ENCODE measurements around the gene TWIST2. TPM values are rescaled to one million over a fixed set of nuclear protein-coding genes. Genes with fewer than 3 reads are reported as not detected.

Gene TWIST2
- total and polyA plus RNA-seq, 4 donors: 2.2 to 9.1 (median 4.3) TPM

GRCh38 chr2:238920601-238921001, 72.7 kb downstream of the TWIST2 start:
- no peaks in the 10 kb centered on the region for H3K36me3 ChIP-seq (ENCODE audit: control insufficient read depth, insufficient read depth, low read length)
- no peak overlapping the region for H3K4me3 ChIP-seq (ENCODE audit: low read depth, low read length)
- H3K4me1 ChIP-seq (ENCODE audit: control insufficient read depth, insufficient read depth, low read length): peaks cover 11% of the 10 kb centered on the region
- H3K9me3 ChIP-seq (ENCODE audit: control insufficient read depth, insufficient read depth, low read length): no peaks in the 10 kb centered on the region
- H3K27me3 ChIP-seq (ENCODE audit: control insufficient read depth, insufficient read depth, low read length): no peaks in the 10 kb centered on the region
- H3K27ac ChIP-seq (ENCODE audit: low read depth, low read length): no peak overlapping the region
- WGBS (ENCODE audit: insufficient coverage): 94% methylated on average over 4 of the region's 4 CpGs
- no peak for DNase-seq (ENCODE audit: low read depth in 4 of 6, low spot score in 6 of 6)

DNA sequence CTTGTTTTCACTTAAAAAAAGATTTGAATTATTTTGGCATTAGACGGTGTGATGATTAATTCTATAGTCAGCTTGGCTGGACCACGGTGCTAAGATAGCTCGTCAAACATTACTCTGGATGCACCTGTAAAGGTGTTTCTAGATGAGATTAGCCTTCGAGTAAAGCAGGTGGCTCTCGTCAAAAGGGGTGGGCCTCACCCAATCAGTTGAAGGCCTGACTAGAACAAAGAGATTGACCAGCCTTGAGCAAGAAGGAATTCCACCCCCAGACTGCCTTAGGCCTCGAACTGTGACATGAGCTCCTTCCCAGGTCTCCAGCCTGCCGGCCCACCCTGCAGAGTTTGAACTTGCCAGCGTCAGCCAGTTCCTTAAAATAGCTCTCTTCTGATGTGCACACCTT, 73.4 kb downstream of the TWIST2 start:
- Histone ChIP-seq H3K4me1 (ENCODE audit: control insufficient read depth, insufficient read depth, low read length) (peaks cover 17% of the 10 kb centered on the region), H3K27me3 (ENCODE audit: control insufficient read depth, insufficient read depth, low read length) (no peaks in the 10 kb centered on the region), H3K36me3 (ENCODE audit: control insufficient read depth, insufficient read depth, low read length) (no peaks in the 10 kb centered on the region), H3K9me3 (ENCODE audit: control insufficient read depth, insufficient read depth, low read length) (no peaks in the 10 kb centered on the region), H3K4me3 (ENCODE audit: low read depth, low read length) (no peak overlapping the region), H3K27ac (ENCODE audit: low read depth, low read length) (no peak overlapping the region)
- no peak for DNase-seq (ENCODE audit: low read depth in 4 of 6, low spot score in 6 of 6)
- WGBS (ENCODE audit: insufficient coverage): 92% methylated on average over 8 of the region's 8 CpGs

DNA sequence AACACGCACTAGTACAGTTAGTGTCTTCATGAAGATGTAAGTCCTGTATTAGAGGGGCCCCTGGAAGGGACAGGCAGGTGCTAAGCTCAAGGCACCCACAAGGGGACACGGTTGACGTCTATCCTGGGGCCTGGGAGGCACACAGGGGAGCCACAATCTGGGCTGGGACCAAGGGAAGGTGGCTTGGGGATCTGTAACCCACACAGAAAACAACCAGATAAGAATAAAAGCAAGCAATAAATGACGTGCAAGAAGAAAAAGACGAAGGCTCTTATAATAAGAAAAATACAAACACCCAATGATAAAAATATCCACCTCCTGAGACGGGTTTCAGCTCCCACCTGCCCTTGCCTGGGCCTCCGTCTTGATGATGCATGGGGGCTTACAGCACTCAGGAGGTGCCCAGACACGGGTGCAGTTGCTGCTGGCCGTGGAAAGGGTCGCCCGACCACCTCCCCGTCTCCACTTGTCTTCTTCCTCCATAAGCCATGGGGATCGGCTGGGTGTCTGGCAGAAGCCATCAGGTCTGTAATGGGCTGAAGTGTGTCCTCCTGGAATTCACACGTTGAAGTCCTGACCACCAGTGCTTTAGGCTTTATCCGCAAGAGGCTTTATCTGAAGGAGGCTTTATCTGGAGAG, 73.9 kb downstream of the TWIST2 start:
- 85% methylated on average over 13 of the region's 15 CpGs for whole genome bisulfite sequencing (ENCODE audit: insufficient coverage)
- H3K4me3 ChIP-seq (ENCODE audit: low read depth, low read length): no peak overlapping the region
- no peaks in the 10 kb centered on the region for H3K9me3 ChIP-seq (ENCODE audit: control insufficient read depth, insufficient read depth, low read length)
- no peaks in the 10 kb centered on the region for H3K36me3 ChIP-seq (ENCODE audit: control insufficient read depth, insufficient read depth, low read length)
- H3K27me3 ChIP-seq (ENCODE audit: control insufficient read depth, insufficient read depth, low read length): no peaks in the 10 kb centered on the region
- H3K27ac ChIP-seq (ENCODE audit: low read depth, low read length): no peak overlapping the region
- DNase-seq (ENCODE audit: low read depth in 4 of 6, low spot score in 6 of 6): no peak
- H3K4me1 ChIP-seq (ENCODE audit: control insufficient read depth, insufficient read depth, low read length): peaks cover 21% of the 10 kb centered on the region

GRCh38 chr2:238922435-238922834, 74.5 kb downstream of the TWIST2 start:
- 53% methylated on average over 8 of the region's 9 CpGs for WGBS (ENCODE audit: insufficient coverage)
- H3K27me3 ChIP-seq (ENCODE audit: control insufficient read depth, insufficient read depth, low read length): no peaks in the 10 kb centered on the region
- no peaks in the 10 kb centered on the region for H3K36me3 ChIP-seq (ENCODE audit: control insufficient read depth, insufficient read depth, low read length)

DNA sequence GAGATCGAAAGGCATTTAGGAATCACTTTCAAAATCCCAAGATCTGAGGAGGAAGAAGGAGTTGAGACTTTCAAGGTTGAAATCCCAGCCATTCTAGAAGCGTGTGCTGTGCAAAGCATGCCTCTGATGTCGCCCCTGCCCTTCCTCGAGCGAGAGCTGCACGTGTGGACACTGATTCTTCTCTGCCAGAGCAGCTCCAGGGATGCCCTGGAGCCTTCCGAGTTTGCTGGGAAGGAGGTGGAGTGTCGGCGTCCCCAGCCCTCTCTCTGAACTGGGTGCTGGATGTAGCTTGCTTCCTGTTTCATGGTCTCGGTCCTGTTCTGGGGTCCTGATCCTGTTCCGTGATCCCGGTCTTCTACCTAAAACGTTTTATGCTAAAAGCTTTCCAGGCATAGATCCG, 76.1 kb downstream of the TWIST2 start:
- Histone ChIP-seq H3K4me1 (ENCODE audit: control insufficient read depth, insufficient read depth, low read length) (peaks cover 21% of the 10 kb centered on the region), H3K27me3 (ENCODE audit: control insufficient read depth, insufficient read depth, low read length) (no peaks in the 10 kb centered on the region), H3K27ac (ENCODE audit: low read depth, low read length) (no peak overlapping the region), H3K9me3 (ENCODE audit: control insufficient read depth, insufficient read depth, low read length) (no peaks in the 10 kb centered on the region), H3K4me3 (ENCODE audit: low read depth, low read length) (no peak overlapping the region), H3K36me3 (ENCODE audit: control insufficient read depth, insufficient read depth, low read length) (no peaks in the 10 kb centered on the region)
- 82% methylated on average over 13 of the region's 14 CpGs for WGBS (ENCODE audit: insufficient coverage)
- no peak for DNase-seq (ENCODE audit: low read depth in 4 of 6, low spot score in 6 of 6)

More at GRCh38 chr2:238922435-238922834, 74.5 kb downstream of the TWIST2 start:
- no peaks in the 10 kb centered on the region for H3K9me3 ChIP-seq (ENCODE audit: control insufficient read depth, insufficient read depth, low read length)
- H3K4me1 ChIP-seq (ENCODE audit: control insufficient read depth, insufficient read depth, low read length): peaks cover 21% of the 10 kb centered on the region
- H3K4me3 ChIP-seq (ENCODE audit: low read depth, low read length): no peak overlapping the region
- H3K27ac ChIP-seq (ENCODE audit: low read depth, low read length): no peak overlapping the region
- no peak for DNase-seq (ENCODE audit: low read depth in 4 of 6, low spot score in 6 of 6)

DNA sequence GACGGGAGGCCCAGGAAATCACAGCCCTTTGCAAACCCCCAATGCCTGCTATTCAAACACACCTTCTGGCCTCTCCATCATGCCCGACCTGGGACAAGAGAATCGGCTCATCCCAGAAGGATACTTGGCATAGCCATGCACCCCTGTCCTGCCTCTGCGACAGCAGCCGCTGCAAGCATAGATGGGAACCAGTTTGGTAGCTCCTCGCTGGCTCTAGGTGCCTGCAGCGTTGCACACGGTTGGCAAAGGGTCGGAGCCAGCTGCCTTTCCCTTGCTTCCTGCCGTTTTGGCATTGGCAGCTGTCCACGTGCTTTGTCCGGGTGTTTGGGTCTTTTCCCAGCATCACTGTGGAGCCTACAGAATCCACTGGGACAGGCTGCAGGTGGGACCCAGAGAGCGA, 76.9 kb downstream of the TWIST2 start:
- DNase-seq (ENCODE audit: low read depth in 4 of 6, low spot score in 6 of 6): peak in 3 of 6 donors; percentile 25 to 74 (median 63)
- WGBS (ENCODE audit: insufficient coverage): 49% methylated on average over 13 of the region's 13 CpGs
- H3K27me3 ChIP-seq (ENCODE audit: control insufficient read depth, insufficient read depth, low read length): no peaks in the 10 kb centered on the region
- H3K36me3 ChIP-seq (ENCODE audit: control insufficient read depth, insufficient read depth, low read length): no peaks in the 10 kb centered on the region
- H3K9me3 ChIP-seq (ENCODE audit: control insufficient read depth, insufficient read depth, low read length): no peaks in the 10 kb centered on the region
- no peak overlapping the region for H3K4me3 ChIP-seq (ENCODE audit: low read depth, low read length)
- H3K4me1 ChIP-seq (ENCODE audit: control insufficient read depth, insufficient read depth, low read length): peaks cover 26% of the 10 kb centered on the region
- H3K27ac ChIP-seq (ENCODE audit: low read depth, low read length): no peak overlapping the region

DNA sequence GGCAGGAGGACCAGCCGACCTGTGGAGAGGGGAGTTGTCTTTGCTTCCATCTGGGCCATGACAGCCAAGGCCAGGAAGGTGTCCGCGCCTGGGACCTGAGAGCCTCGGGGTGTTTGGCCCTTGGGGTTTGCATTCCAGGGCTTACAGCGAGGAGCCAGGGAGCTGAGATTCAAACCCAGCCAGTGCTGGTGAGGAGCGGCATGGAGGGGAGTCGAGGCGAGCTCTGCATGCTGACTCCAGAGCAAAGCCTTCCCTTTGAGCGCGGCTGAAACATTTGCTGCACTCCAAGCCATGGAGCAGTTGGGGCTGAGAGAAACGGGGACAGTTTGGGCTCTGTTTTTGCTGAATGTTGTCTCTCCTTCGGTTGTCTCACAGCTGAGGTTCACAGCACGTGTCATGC, 77.4 kb downstream of the TWIST2 start:
- H3K36me3 ChIP-seq (ENCODE audit: control insufficient read depth, insufficient read depth, low read length): no peaks in the 10 kb centered on the region
- 69% methylated on average over 12 of the region's 13 CpGs for WGBS (ENCODE audit: insufficient coverage)

GRCh38 chr2:238925816-238926521, 78.1 kb downstream of the TWIST2 start:
- H3K9me3 ChIP-seq (ENCODE audit: control insufficient read depth, insufficient read depth, low read length): no peaks in the 10 kb centered on the region
- peaks cover 29% of the 10 kb centered on the region for H3K4me1 ChIP-seq (ENCODE audit: control insufficient read depth, insufficient read depth, low read length)
- no peak overlapping the region for H3K4me3 ChIP-seq (ENCODE audit: low read depth, low read length)
- no peak overlapping the region for H3K27ac ChIP-seq (ENCODE audit: low read depth, low read length)
- DNase-seq (ENCODE audit: low read depth in 4 of 6, low spot score in 6 of 6): peak in 1 of 6 donors; percentile 28
- WGBS (ENCODE audit: insufficient coverage): 80% methylated on average over 16 of the region's 20 CpGs
- no peaks in the 10 kb centered on the region for H3K36me3 ChIP-seq (ENCODE audit: control insufficient read depth, insufficient read depth, low read length)
- no peaks in the 10 kb centered on the region for H3K27me3 ChIP-seq (ENCODE audit: control insufficient read depth, insufficient read depth, low read length)

More for the DNA sequence above, 77.4 kb downstream of the TWIST2 start:
- Histone ChIP-seq H3K27me3 (ENCODE audit: control insufficient read depth, insufficient read depth, low read length) (no peaks in the 10 kb centered on the region), H3K4me1 (ENCODE audit: control insufficient read depth, insufficient read depth, low read length) (peaks cover 29% of the 10 kb centered on the region), H3K27ac (ENCODE audit: low read depth, low read length) (no peak overlapping the region), H3K4me3 (ENCODE audit: low read depth, low read length) (no peak overlapping the region), H3K9me3 (ENCODE audit: control insufficient read depth, insufficient read depth, low read length) (no peaks in the 10 kb centered on the region)
- no peak for DNase-seq (ENCODE audit: low read depth in 4 of 6, low spot score in 6 of 6)

- H3K36me3 ChIP-seq (ENCODE audit: control insufficient read depth, insufficient read depth, low read length): no peaks in the 10 kb centered on the region
- no peak overlapping the region for H3K4me3 ChIP-seq (ENCODE audit: low read depth, low read length)
- peaks cover 29% of the 10 kb centered on the region for H3K4me1 ChIP-seq (ENCODE audit: control insufficient read depth, insufficient read depth, low read length)
- no peak for DNase-seq (ENCODE audit: low read depth in 4 of 6, low spot score in 6 of 6)
- H3K27ac ChIP-seq (ENCODE audit: low read depth, low read length): no peak overlapping the region
- WGBS (ENCODE audit: insufficient coverage): 88% methylated on average over 19 of the region's 24 CpGs
- no peaks in the 10 kb centered on the region for H3K27me3 ChIP-seq (ENCODE audit: control insufficient read depth, insufficient read depth, low read length)
- H3K9me3 ChIP-seq (ENCODE audit: control insufficient read depth, insufficient read depth, low read length): no peaks in the 10 kb centered on the region
Observed at GRCh38 chr2:238926761-238927611, 79.1 kb downstream of the TWIST2 start.

Data from spinal cord (tissue), 10 donors.